Sigmoid colon (tissue), 4 donors: ENCODE data around the gene UBE2G1.

Experiments used
- EP300 ChIP-seq, 4 donors: sonication (generic); formaldehyde crosslinking; IDR thresholded peaks; one replicate each; pipeline ENCODE4 v1.6.1; 2017; ENCODE audit warnings: antibody characterized with exemption in 4 of 4
- POLR2A ChIP-seq, 2 donors: fragments of 450-650 bp; IDR thresholded peaks; one replicate each; pipeline ENCODE4 v1.6.1; 2016; ENCODE audit warnings: antibody characterized with exemption in 2 of 2, mild to moderate bottlenecking in 2 of 2, moderate library complexity in 2 of 2

GRCh38 chr17:4221899-4222659 lies 144.4 kb downstream of the UBE2G1 start:
- TF ChIP-seq POLR2A (IDR thresholded peaks at IDR 0.05) (no peak), EP300 (IDR thresholded peaks at IDR 0.05) (no peak)
